ENCODE measurements around the gene SNTG2.

The SNTG2 gene

GRCh38 chr2:943821-944220 lies 6.8 kb upstream of the SNTG2 start:
- peaks cover 19% of the 10 kb centered on the region for H3K9me3 Mint-ChIP-seq
- no peak overlapping the region for H3K4me3 Mint-ChIP-seq
- H3K27me3 Mint-ChIP-seq (ENCODE audit: low read depth), result peaks cover 35% of the 10 kb centered on the region
- H3K36me3 Mint-ChIP-seq (ENCODE audit: low read depth), result no peaks in the 10 kb centered on the region
- no peak for TF ChIP-seq CTCF (IDR thresholded peaks at IDR 0.05; ENCODE audit: unreplicated experiment in 3 of 3)
- H3K4me1 Mint-ChIP-seq, result peaks cover 11% of the 10 kb centered on the region
- peak overlapping the region in 2 of 3 experiments; percentile 42 to 57 for H3K27ac Mint-ChIP-seq

- H3K4me3 Mint-ChIP-seq, result no peak overlapping the region
Observed at GRCh38 chr2:944693-945092, 6.0 kb upstream of the SNTG2 start.

GRCh38 chr2:945104-945503 lies 5.5 kb upstream of the SNTG2 start:
- peaks cover 48% of the 10 kb centered on the region for H3K27me3 Mint-ChIP-seq (ENCODE audit: low read depth)
- H3K4me1 Mint-ChIP-seq, result peaks cover 14% of the 10 kb centered on the region
- no peaks in the 10 kb centered on the region for H3K36me3 Mint-ChIP-seq (ENCODE audit: low read depth)
- no peak overlapping the region for H3K27ac Mint-ChIP-seq
- peaks cover 19% of the 10 kb centered on the region for H3K9me3 Mint-ChIP-seq
- no peak for TF ChIP-seq CTCF (IDR thresholded peaks at IDR 0.05; ENCODE audit: unreplicated experiment in 3 of 3)
- no peak overlapping the region for H3K4me3 Mint-ChIP-seq

More at GRCh38 chr2:944693-945092, 6.0 kb upstream of the SNTG2 start:
- Mint-ChIP-seq H3K4me1 (peaks cover 14% of the 10 kb centered on the region), H3K27me3 (ENCODE audit: low read depth) (peaks cover 44% of the 10 kb centered on the region), H3K9me3 (peaks cover 19% of the 10 kb centered on the region), H3K27ac (no peak overlapping the region), H3K36me3 (ENCODE audit: low read depth) (no peaks in the 10 kb centered on the region)
- no peak for TF ChIP-seq CTCF (IDR thresholded peaks at IDR 0.05; ENCODE audit: unreplicated experiment in 3 of 3)

GRCh38 chr2:946073-946948 lies 4.3 kb upstream of the SNTG2 start:
- Mint-ChIP-seq H3K4me1 (peaks cover 14% of the 10 kb centered on the region), H3K9me3 (peaks cover 19% of the 10 kb centered on the region), H3K27me3 (ENCODE audit: low read depth) (peaks cover 53% of the 10 kb centered on the region), H3K27ac (peak overlapping the region in 1 of 3 experiments; percentile 18), H3K36me3 (ENCODE audit: low read depth) (no peaks in the 10 kb centered on the region), H3K4me3 (peak overlapping the region in 1 of 3 experiments; percentile 2)
- no peak for TF ChIP-seq CTCF (IDR thresholded peaks at IDR 0.05; ENCODE audit: unreplicated experiment in 3 of 3)

- Mint-ChIP-seq H3K36me3 (ENCODE audit: low read depth) (no peaks in the 10 kb centered on the region), H3K9me3 (peaks cover 10% of the 10 kb centered on the region), H3K4me1 (peaks cover 11% of the 10 kb centered on the region), H3K27me3 (ENCODE audit: low read depth) (peaks cover 75% of the 10 kb centered on the region), H3K27ac (peak overlapping the region in 1 of 3 experiments; percentile 15), H3K4me3 (peak overlapping the region; percentile 74 to 83 (median 83))
- TF ChIP-seq CTCF (IDR thresholded peaks at IDR 0.05; ENCODE audit: unreplicated experiment in 3 of 3), result no peak
Observed at GRCh38 chr2:949384-950079, 1.1 kb upstream of the SNTG2 start.

Data from nephron (organoid).